HEK293T (cell line): ENCODE results near the gene AGAP5.
"Not testable (repeated sequence)": the region's sequence is repeated elsewhere in the genome, so short reads cannot be mapped to it uniquely, and the experiment has no call there.

Source experiments
- FOXK2 ChIP-seq: fragments of 450-650 bp; IDR thresholded peaks from 2 replicates; pipeline ENCODE4 v1.6.1; 2016; ENCODE audit warnings: mild to moderate bottlenecking
- TARDBP ChIP-seq: fragments of 450-650 bp; IDR thresholded peaks from 2 replicates; pipeline ENCODE4 v1.6.1; 2016

DNA sequence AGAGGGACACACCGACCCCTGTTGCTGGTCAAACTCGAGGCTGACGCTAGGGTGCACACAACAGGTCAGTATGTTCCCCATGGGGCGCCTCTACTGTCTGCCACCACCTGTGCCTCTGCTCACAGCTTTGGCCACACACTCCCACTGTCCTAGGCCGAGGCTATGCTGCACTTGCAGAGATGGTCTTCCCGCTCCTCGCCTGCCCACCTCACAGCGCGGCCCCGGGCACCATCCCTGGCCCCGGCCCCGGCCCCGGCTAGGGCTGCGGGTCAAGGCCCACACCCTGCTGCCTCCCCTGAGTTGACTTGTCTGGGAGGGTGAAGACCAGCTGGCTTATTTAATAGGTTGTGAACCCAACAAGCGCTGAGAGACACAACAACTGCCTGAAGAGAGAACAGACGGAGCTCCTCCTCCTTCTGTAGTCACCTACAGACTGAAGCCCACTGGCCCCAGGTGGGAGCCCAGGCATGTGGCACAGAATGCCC is at the start of gene AGAP5:
- not testable (repeated sequence) for TF ChIP-seq FOXK2, TARDBP
